Ectodermal cell (in vitro differentiated cells): ENCODE data around the gene KCND2.

Source experiments
- H3K27ac ChIP-seq: 2 replicates; pipeline ENCODE4 v1.7.0; 2013; ENCODE audit warnings: mild to moderate bottlenecking, low read depth, low read length; ENCODE audit not compliant: insufficient read depth, poor library complexity, severe bottlenecking
- H3K27me3 ChIP-seq: 2 replicates; pipeline ENCODE4 v1.7.0; 2013; ENCODE audit warnings: mild to moderate bottlenecking, low read length; ENCODE audit not compliant: insufficient read depth, control insufficient read depth, poor library complexity, severe bottlenecking
- H3K36me3 ChIP-seq: one replicate; pipeline ENCODE4 v1.7.0; 2013; ENCODE audit warnings: low read length; ENCODE audit not compliant: control insufficient read depth, insufficient read depth
- H3K4me1 ChIP-seq: one replicate; pipeline ENCODE4 v1.7.0; 2013; ENCODE audit warnings: low read length; ENCODE audit not compliant: control insufficient read depth, insufficient read depth
- H3K4me3 ChIP-seq: 2 replicates; pipeline ENCODE4 v1.7.0; 2013; ENCODE audit warnings: low read depth, low read length, control low read depth; ENCODE audit not compliant: insufficient read depth
- H3K9me3 ChIP-seq: 2 replicates; pipeline ENCODE4 v1.7.0; 2013; ENCODE audit warnings: mild to moderate bottlenecking, low read length, moderate library complexity; ENCODE audit not compliant: control insufficient read depth
- WGBS, 2 experiments: methylation state at CpG; one replicate each; pipeline ENCODE4 v1.1.7; 2013; ENCODE audit warnings: missing lambda C conversion rate in 2 of 2; 5-methylcytosine and 5-hydroxymethylcytosine counted together

KCND2 gene

GRCh38 chr7:120304674-120305073, 31.7 kb downstream of the KCND2 start:
- no peaks in the 10 kb centered on the region for H3K36me3 ChIP-seq
- no peaks in the 10 kb centered on the region for H3K4me1 ChIP-seq
- no peaks in the 10 kb centered on the region for H3K9me3 ChIP-seq
- H3K27me3 ChIP-seq = no peaks in the 10 kb centered on the region
- H3K27ac ChIP-seq = no peak overlapping the region
- WGBS, 2 experiments = 90 to 96% methylated on average over 6 of the region's 6 CpGs
- no peak overlapping the region for H3K4me3 ChIP-seq

GRCh38 chr7:120307991-120308545, 35.1 kb downstream of the KCND2 start:
- H3K4me1 ChIP-seq = no peaks in the 10 kb centered on the region
- no peak overlapping the region for H3K27ac ChIP-seq
- no peak overlapping the region for H3K4me3 ChIP-seq
- no peaks in the 10 kb centered on the region for H3K36me3 ChIP-seq
- no peaks in the 10 kb centered on the region for H3K9me3 ChIP-seq
- H3K27me3 ChIP-seq = no peaks in the 10 kb centered on the region
- 79 to 91% methylated on average over 2 to 4 of the region's 4 CpGs for WGBS, 2 experiments

- Histone ChIP-seq H3K9me3 (no peaks in the 10 kb centered on the region), H3K27ac (no peak overlapping the region), H3K27me3 (no peaks in the 10 kb centered on the region), H3K36me3 (no peaks in the 10 kb centered on the region), H3K4me1 (no peaks in the 10 kb centered on the region), H3K4me3 (no peak overlapping the region)
- WGBS, 2 experiments = 92% methylated on average over 2 of the region's 2 CpGs; no CpG with 5 or more reads in 1 of the 2 experiments
Measured at GRCh38 chr7:120311028-120311788, 38.2 kb downstream of the KCND2 start.

DNA sequence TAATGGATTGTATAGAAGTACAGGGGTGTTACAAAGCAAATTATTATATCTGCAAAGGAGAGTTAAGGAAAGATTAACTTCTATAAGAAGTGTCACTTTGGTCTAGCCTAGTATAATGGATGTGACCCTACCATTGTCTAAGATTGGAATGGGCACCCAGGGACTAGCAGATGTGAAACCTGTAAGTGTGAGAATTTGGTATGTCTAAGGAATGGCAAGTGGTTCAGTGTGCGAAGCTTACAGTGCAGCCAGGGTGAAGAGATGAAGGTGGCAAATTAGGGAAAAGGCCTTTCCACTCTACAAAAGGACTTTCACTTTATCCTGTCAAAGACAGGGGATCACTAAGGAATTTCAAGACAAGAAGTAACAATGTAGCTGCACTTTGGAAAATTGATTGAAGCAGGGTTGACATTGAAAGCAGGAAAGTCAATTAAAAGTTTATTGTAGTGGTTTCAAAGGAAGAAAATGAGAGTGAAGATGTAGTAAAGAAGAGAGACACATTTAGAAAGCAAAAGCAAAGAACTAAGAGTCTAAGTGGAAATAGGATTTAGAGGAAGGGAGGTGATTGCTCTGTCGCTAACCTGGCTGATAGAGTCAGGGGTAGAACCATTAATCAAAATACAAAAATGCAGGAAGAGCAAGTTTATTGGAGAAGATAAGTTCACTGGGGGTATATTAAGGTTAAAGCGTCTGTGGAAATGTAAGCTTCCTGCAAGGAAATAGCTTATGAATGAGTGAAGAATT, 47.4 kb downstream of the KCND2 start:
- Histone ChIP-seq H3K27ac (no peak overlapping the region), H3K4me1 (no peaks in the 10 kb centered on the region), H3K27me3 (no peaks in the 10 kb centered on the region), H3K4me3 (no peak overlapping the region), H3K9me3 (no peaks in the 10 kb centered on the region), H3K36me3 (no peaks in the 10 kb centered on the region)
- WGBS, 2 experiments = 89% methylated on average over 3 of the region's 3 CpGs

DNA sequence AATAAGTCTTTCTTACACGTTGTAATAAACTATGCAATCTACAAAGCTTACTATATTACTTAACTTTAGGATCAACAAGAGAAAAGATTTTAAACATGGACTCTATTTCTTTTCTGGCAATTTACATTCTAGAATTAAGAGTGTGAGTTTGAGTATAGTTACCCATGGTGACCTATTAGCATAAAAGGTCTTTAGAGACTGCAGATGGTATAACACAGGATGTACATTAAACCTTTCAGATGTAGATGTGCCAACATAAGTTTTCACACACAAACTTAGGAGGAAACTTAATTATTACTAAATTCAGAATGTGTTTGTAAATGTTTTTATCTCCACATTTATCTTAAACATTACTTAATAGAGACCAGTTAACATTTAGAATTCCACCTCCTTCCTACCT, 54.1 kb downstream of the KCND2 start:
- no peak overlapping the region for H3K4me3 ChIP-seq
- H3K4me1 ChIP-seq = no peaks in the 10 kb centered on the region
- no CpG with 5 or more reads among the region's 1 CpG for WGBS, 2 experiments
- H3K27ac ChIP-seq = no peak overlapping the region
- H3K36me3 ChIP-seq = no peaks in the 10 kb centered on the region
- H3K27me3 ChIP-seq = no peaks in the 10 kb centered on the region
- no peaks in the 10 kb centered on the region for H3K9me3 ChIP-seq

DNA sequence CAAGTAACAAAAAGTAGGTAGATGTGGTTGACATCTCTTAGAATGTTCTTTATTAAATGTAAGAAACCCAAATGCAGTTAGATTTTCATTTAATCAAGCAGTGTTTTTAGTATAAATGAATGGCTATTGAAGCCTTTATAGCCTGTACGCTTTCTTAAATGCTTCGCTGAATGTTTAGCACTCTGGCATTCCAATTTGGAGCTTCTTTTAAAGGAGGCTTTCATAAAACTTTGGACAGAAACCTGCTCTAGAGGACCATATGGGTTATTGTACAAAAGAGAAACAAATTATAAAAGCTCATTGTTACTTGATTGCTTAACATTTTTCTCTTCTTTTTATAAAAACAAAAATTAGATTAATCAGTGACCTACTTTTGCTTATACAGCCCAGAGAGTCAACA, 59.5 kb downstream of the KCND2 start:
- H3K36me3 ChIP-seq = no peaks in the 10 kb centered on the region
- no peaks in the 10 kb centered on the region for H3K27me3 ChIP-seq
- H3K27ac ChIP-seq = no peak overlapping the region
- no peaks in the 10 kb centered on the region for H3K4me1 ChIP-seq
- WGBS, 2 experiments = 89 to 98% methylated on average over 2 of the region's 2 CpGs
- no peaks in the 10 kb centered on the region for H3K9me3 ChIP-seq
- no peak overlapping the region for H3K4me3 ChIP-seq

DNA sequence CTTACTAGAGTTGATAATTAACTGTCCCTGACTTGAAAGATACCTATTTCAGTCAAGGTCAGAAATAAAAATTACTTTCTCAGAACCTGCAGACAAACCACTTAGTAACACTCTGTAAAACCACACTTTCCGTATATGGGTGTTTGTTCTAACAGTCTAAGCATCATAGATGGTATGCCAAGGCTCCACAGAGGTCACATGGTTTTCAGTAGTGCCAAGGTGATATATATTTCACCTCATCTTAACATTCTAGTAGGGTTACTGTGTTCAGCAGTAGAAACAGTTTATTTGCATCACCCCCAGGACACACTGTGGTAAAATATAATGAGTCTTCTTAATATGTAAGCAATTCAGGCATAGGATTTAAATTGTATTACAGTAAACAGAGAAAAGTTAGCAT, 61.5 kb downstream of the KCND2 start:
- H3K36me3 ChIP-seq = no peaks in the 10 kb centered on the region
- H3K27me3 ChIP-seq = no peaks in the 10 kb centered on the region
- no peaks in the 10 kb centered on the region for H3K4me1 ChIP-seq
- no peak overlapping the region for H3K4me3 ChIP-seq
- H3K27ac ChIP-seq = no peak overlapping the region
- H3K9me3 ChIP-seq = no peaks in the 10 kb centered on the region
- 100% methylated on average over 1 of the region's 1 CpG for WGBS, 2 experiments

DNA sequence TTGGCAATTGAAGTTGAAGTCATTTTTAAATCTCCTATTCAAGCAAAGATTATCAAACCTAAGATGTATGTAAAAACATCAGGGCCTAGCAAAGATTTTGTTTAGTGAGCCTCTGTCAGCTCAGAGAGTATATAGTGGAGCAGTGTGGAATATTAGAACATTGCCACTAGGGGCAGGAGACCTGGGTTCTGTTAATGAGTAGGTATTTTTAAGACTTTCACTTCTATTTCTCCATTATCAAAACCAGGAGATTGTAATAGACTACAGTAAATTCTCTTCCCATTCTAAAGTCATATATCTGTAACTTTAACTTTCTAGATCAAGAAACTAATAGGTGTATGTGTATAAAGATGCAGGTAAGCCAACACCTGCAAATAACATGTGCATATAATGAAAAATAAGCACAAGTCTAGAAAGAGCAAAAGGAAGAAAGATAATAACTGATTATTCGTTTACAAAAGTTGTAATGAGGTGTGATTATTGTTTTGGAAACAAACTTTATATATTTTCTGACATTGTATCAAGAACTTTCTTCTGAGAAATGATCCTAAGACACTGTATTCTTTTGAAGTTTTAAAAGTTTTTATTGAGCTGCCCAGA, 64.4 kb downstream of the KCND2 start:
- no peaks in the 10 kb centered on the region for H3K4me1 ChIP-seq
- H3K27me3 ChIP-seq = no peaks in the 10 kb centered on the region
- H3K9me3 ChIP-seq = no peaks in the 10 kb centered on the region
- no peak overlapping the region for H3K4me3 ChIP-seq
- WGBS, 2 experiments = 33% methylated on average over 1 of the region's 1 CpG; no CpG with 5 or more reads in 1 of the 2 experiments
- H3K27ac ChIP-seq = no peak overlapping the region
- no peaks in the 10 kb centered on the region for H3K36me3 ChIP-seq

GRCh38 chr7:120344276-120344675, 71.3 kb downstream of the KCND2 start:
- no peaks in the 10 kb centered on the region for H3K9me3 ChIP-seq
- no peak overlapping the region for H3K4me3 ChIP-seq
- H3K27ac ChIP-seq = no peak overlapping the region
- no peaks in the 10 kb centered on the region for H3K27me3 ChIP-seq
- WGBS, 2 experiments = 94 to 100% methylated on average over 2 of the region's 5 CpGs
- no peaks in the 10 kb centered on the region for H3K4me1 ChIP-seq
- H3K36me3 ChIP-seq = no peaks in the 10 kb centered on the region

DNA sequence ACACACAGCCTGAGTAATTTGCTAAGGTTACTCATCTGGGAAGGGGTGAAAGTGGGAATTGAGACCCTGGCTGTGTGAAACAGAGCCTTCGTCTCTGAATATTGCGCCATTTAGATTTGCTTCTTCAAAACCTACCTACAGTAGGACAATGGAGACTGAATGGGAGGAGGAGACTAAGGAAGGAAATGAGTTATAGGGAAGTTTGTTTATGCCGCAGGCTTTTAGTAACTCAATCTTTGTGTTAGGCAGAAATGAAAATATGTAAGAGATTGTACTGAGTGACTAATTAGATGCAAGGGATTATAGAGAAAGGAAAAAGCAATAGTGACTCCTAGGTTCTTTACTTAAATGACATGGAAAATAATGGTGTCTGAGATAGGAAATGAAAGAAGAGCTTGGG, 80.2 kb downstream of the KCND2 start:
- 97 to 98% methylated on average over 3 of the region's 3 CpGs for WGBS, 2 experiments
- Histone ChIP-seq H3K4me3 (no peak overlapping the region), H3K27ac (no peak overlapping the region), H3K36me3 (no peaks in the 10 kb centered on the region), H3K27me3 (no peaks in the 10 kb centered on the region), H3K9me3 (no peaks in the 10 kb centered on the region), H3K4me1 (no peaks in the 10 kb centered on the region)
